K562 (cell line): ENCODE data around the gene FARP1. TPM values are rescaled to one million over a fixed set of nuclear protein-coding genes. Genes with fewer than 3 reads are reported as not detected.

Experiments
- ATAC-seq: fragments of 200-7000 bp; cut with Tn5 transposase; 3 replicates; pipeline ENCODE4 v1.9.1; 2020; ENCODE audit warnings: moderate library complexity
- BruUV-seq: library from RNA; stranded (reverse); fragments of 400-500 nt; replicated peaks from 2 replicates; lab custom pipeline; 2021; lab: Mats Ljungman, UMichigan
- CTCF ChIA-PET: fragments of 300-600 bp; formaldehyde crosslinking; extraction: SDS; loops from one replicate; lab custom pipeline; 2021; ENCODE audit warnings: low intra/inter-chr PET ratio; lab: Yijun Ruan, JAX
- POLR2A ChIA-PET: fragments of 300-600, 350-650 bp; sonication (Branson Sonifier 250); formaldehyde crosslinking; extraction: SDS; loops from one replicate; lab custom pipeline; 2021; ENCODE audit warnings: antibody characterized with exemption, inconsistent platforms; lab: Yijun Ruan, JAX
- DNase-seq, 4 experiments: peaks; one replicate each; pipeline versions ENCODE4 v3.0.0 to v3.0.0-alpha.2; 2011 to 2018; ENCODE audit warnings: low spot score in 3 of 4, mixed read lengths in 3 of 4; ENCODE audit errors: extremely low read depth in 1 of 4
- FAIRE-seq: peaks from 2 replicates; lab custom pipeline; 2011; peaks lifted over from hg19 to GRCh38; lab: Jason Lieb, UNC
- H2AFZ ChIP-seq: 2 replicates; pipeline ENCODE4 v1.6.0; 2011; ENCODE audit warnings: low read depth, low read length, control low read depth, inconsistent platforms
- H3K27ac ChIP-seq: fragments of 200-600 bp; 3 replicates; pipeline ENCODE4 v1.8.0; 2011; ENCODE audit warnings: low read depth, mild to moderate bottlenecking, control low read depth, inconsistent platforms, low read length, moderate library complexity, mixed read lengths; ENCODE audit errors: extremely low read depth
- H3K27me3 ChIP-seq, 2 experiments: fragments of 300-600 bp in 1 of 2; 2 replicates in 1 of 2; 3 replicates in 1 of 2; pipeline versions ENCODE4 v1.6.0 to v1.8.0; 2011; ENCODE audit warnings: inconsistent platforms in 2 of 2, low read length in 2 of 2, mild to moderate bottlenecking in 1 of 2, mixed read lengths in 1 of 2, moderate library complexity in 1 of 2; ENCODE audit not compliant: control insufficient read depth in 2 of 2, insufficient read depth in 2 of 2
- H3K36me3 ChIP-seq: fragments of 300-600 bp; 3 replicates; pipeline ENCODE4 v1.8.0; 2011; ENCODE audit warnings: mild to moderate bottlenecking, low read length, inconsistent platforms; ENCODE audit not compliant: control insufficient read depth, insufficient read depth
- H3K4me1 ChIP-seq, 2 experiments: fragments of 200-600 bp in 1 of 2; replicated peaks in 1 of 2; 2 replicates in 1 of 2; 3 replicates in 1 of 2; pipeline versions ENCODE4 v1.5.1 to v1.8.0; 2011; ENCODE audit warnings: inconsistent platforms in 2 of 2, low read length in 2 of 2, mild to moderate bottlenecking in 1 of 2, mixed read lengths in 1 of 2, moderate library complexity in 1 of 2; ENCODE audit not compliant: control insufficient read depth in 2 of 2, insufficient read depth in 2 of 2
- H3K4me2 ChIP-seq: 2 replicates; pipeline ENCODE4 v1.6.1; 2011; ENCODE audit warnings: low read length, control low read depth, inconsistent platforms, mixed read lengths; ENCODE audit not compliant: insufficient read depth
- H3K4me3 ChIP-seq: fragments of 200-600 bp; sonication (generic), shearing (Covaris generic); 2 replicates; pipeline ENCODE4 v1.5.1; 2016; ENCODE audit warnings: control low read depth, inconsistent platforms
- H3K79me2 ChIP-seq: fragments of 200-600 bp; 3 replicates; pipeline ENCODE4 v1.8.0; 2011; ENCODE audit warnings: low read length, inconsistent platforms; ENCODE audit not compliant: control insufficient read depth, insufficient read depth
- H3K9ac ChIP-seq, 2 experiments: 2 replicates each; pipeline versions ENCODE4 v1.6.0 to v1.6.1; 2011; ENCODE audit warnings: low read depth in 2 of 2, low read length in 2 of 2, control low read depth in 1 of 2, inconsistent platforms in 1 of 2, mild to moderate bottlenecking in 1 of 2, mixed read lengths in 1 of 2; ENCODE audit not compliant: insufficient read depth in 1 of 2
- H3K9me1 ChIP-seq: one replicate; pipeline ENCODE4 v1.6.0; 2011; ENCODE audit warnings: inconsistent platforms, mild to moderate bottlenecking, low read length, moderate library complexity; ENCODE audit not compliant: control insufficient read depth, insufficient read depth
- H3K9me3 ChIP-seq: replicated peaks from 2 replicates; pipeline ENCODE4 v1.5.1; 2011; ENCODE audit warnings: low read depth, low read length, inconsistent platforms; ENCODE audit not compliant: control insufficient read depth, insufficient read depth
- H4K20me1 ChIP-seq: replicated peaks from 2 replicates; pipeline ENCODE4 v1.6.1; 2011; ENCODE audit warnings: low read length, inconsistent platforms, mixed read lengths; ENCODE audit not compliant: control insufficient read depth, insufficient read depth
- BCLAF1 ChIP-seq, 2 experiments: fragments of 450-650 bp in 1 of 2; IDR thresholded peaks; 2 replicates each; pipeline ENCODE4 v1.6.1; 2011 to 2017; ENCODE audit warnings: low read depth in 2 of 2, antibody characterized with exemption in 1 of 2, borderline replicate concordance in 1 of 2, low read length in 1 of 2, mild to moderate bottlenecking in 1 of 2, mixed read lengths in 1 of 2; ENCODE audit not compliant: control insufficient read depth in 1 of 2
- CREB1 ChIP-seq, 2 experiments: sonication (generic) in 1 of 2; formaldehyde crosslinking in 1 of 2; IDR thresholded peaks; 2 replicates each; pipeline versions ENCODE4 v1.6.1 to v1.8.0; 2012 to 2022; ENCODE audit warnings: inconsistent platforms in 1 of 2, mild to moderate bottlenecking in 1 of 2, missing genetic modification reagents in 1 of 2, moderate library complexity in 1 of 2
- CTCF ChIP-seq, 3 experiments: IDR thresholded peaks in 2 of 3; conservative IDR thresholded peaks in 1 of 3; 2 replicates each; pipeline ENCODE4 v1.5.1; 2011 to 2012; ENCODE audit warnings: low read length in 3 of 3, mild to moderate bottlenecking in 3 of 3, control low read depth in 2 of 3, improper control_type of control experiment in 1 of 3, inconsistent platforms in 1 of 3, low read depth in 1 of 3, mixed read lengths in 1 of 3, moderate library complexity in 1 of 3; ENCODE audit not compliant: insufficient read depth in 2 of 3
- RAD21 ChIP-seq, 2 experiments: fragments of 250-450 bp in 1 of 2; fragments of 450-650 bp in 1 of 2; sonication (Bioruptor Pico) in 1 of 2; formaldehyde crosslinking in 1 of 2; IDR thresholded peaks in 1 of 2; conservative IDR thresholded peaks in 1 of 2; 2 replicates each; pipeline versions ENCODE4 v1.4.0 to v1.8.0; 2020 to 2022; ENCODE audit warnings: mild to moderate bottlenecking in 2 of 2, moderate library complexity in 1 of 2
- RB1 ChIP-seq: fragments of 450-650 bp; IDR thresholded peaks from 2 replicates; pipeline ENCODE4 v1.6.1; 2017; ENCODE audit warnings: low read depth, mild to moderate bottlenecking
- TGIF2 ChIP-seq: sonication (generic); formaldehyde crosslinking; IDR thresholded peaks from 2 replicates; pipeline ENCODE4 v1.8.1; 2022; ENCODE audit warnings: mild to moderate bottlenecking, missing genetic modification reagents, moderate library complexity
- ZNF140 ChIP-seq: fragments of 250-450 bp; sonication (Bioruptor Pico); IDR thresholded peaks from 2 replicates; pipeline ENCODE4 v1.8.0; 2021; ENCODE audit warnings: moderate library complexity, mild to moderate bottlenecking, inconsistent platforms
- WGBS: fragments of 100-300 bp; shearing (Covaris generic); methylation state at CpG from one replicate; pipeline ENCODE4 v1.1.6; 2016; ENCODE audit warnings: low coverage, mixed read lengths; ENCODE audit not compliant: insufficient coverage; ENCODE audit errors: missing lambda C conversion rate; 5-methylcytosine and 5-hydroxymethylcytosine counted together
- in situ Hi-C: fragments of 300-500 bp; cut with MboI; formaldehyde crosslinking; loops from 4 replicates; pipeline ENCODE4 v1.15.0; 2018; ENCODE audit warnings: inconsistent platforms, mixed read lengths
- intact Hi-C: fragments of 100-400 bp; cut with micrococcal nuclease; formaldehyde crosslinking; loops from 2 replicates; pipeline ENCODE4 v1.14.2; 2022
- polyA plus RNA-seq, 8 experiments: library from polyadenylated mRNA; depleted of rRNA in 4 of 8; stranded (reverse) in 5 of 8; unstranded in 3 of 8; fragments of >200 nt; fragmentation: Nextera tagmentation in 2 of 8; fragmentation: Illumina TruSeq in 1 of 8; extraction: Ambion mirVana in 2 of 8; extraction: Trizol in 1 of 8; gene quantifications; 2 replicates each; pipeline versions ENCODE4 v1.2.1 to v1.2.3, GENCODE V29; 2011 to 2014; ENCODE audit warnings: inconsistent platforms in 1 of 8, missing spikeins in 1 of 8
- total RNA-seq, 7 experiments: library from RNA; depleted of rRNA in 6 of 7; stranded (reverse); fragments of >200 nt in 6 of 7; fragmentation: Illumina TruSeq in 2 of 7; extraction: Trizol in 2 of 7; gene quantifications; 2 replicates each; pipeline versions ENCODE4 v1.2.1 to v1.2.3, GENCODE V29; 2011 to 2021; ENCODE audit warnings: low replicate concordance in 1 of 7

FARP1 gene
- total and polyA plus RNA-seq, 9 of the 15 experiments (the other 6 are each of a cell fraction or from before 2014, with no cell fraction given) = 0.03 to 0.29 (median 0.05) TPM; not detected in 3

GRCh38 chr13:98349731-98350305, 206.9 kb downstream of the FARP1 start:
- no peaks in the 10 kb centered on the region for H3K9me3 ChIP-seq
- H3K79me2 ChIP-seq = no peaks in the 10 kb centered on the region
- H3K27me3 ChIP-seq = peaks cover 2 to 7% of the 10 kb centered on the region in 2 experiments; a peak in 3 of 5 replicates
- intact Hi-C loops (no loop called here), in situ Hi-C loops (no loop called here)
- H3K4me2 ChIP-seq = no peak overlapping the region
- ATAC-seq = peak; percentile 91
- ChIA-PET CTCF (no interaction called here), POLR2A (no interaction called here)
- no TSS peak for BruUV-seq
- no peaks in the 10 kb centered on the region for H4K20me1 ChIP-seq
- H3K4me3 ChIP-seq = no peak overlapping the region
- H2AFZ ChIP-seq = no peak overlapping the region
- no peak for TF ChIP-seq ZNF140 (CRISPR knock-in tag)
- peak in 1 of 2 experiments; percentile 49; a peak in 2 of 4 replicates for TF ChIP-seq RAD21 (CRISPR knock-in tag; conservative IDR thresholded peaks at IDR 0.05 in 1 of 2, IDR thresholded peaks at IDR 0.05 in 1 of 2)
- no peak for TF ChIP-seq BCLAF1 (IDR thresholded peaks at IDR 0.05; ENCODE audit: borderline replicate concordance in 1 of 2, control insufficient read depth in 1 of 2, low read depth in 2 of 2, low read length in 1 of 2)
- no peak for TF ChIP-seq CREB1 (IDR thresholded peaks at IDR 0.05)
- TF ChIP-seq CREB1 (CRISPR knock-in tag; IDR thresholded peaks at IDR 0.05) = no peak
- no peak for TF ChIP-seq RB1
- peak; percentile 31 to 44 (median 36); a peak in 4 of 6 replicates for TF ChIP-seq CTCF (IDR thresholded peaks at IDR 0.05 in 2 of 3, conservative IDR thresholded peaks at IDR 0.05 in 1 of 3; ENCODE audit: insufficient read depth in 2 of 3, low read depth in 1 of 3, low read length in 3 of 3)
- TF ChIP-seq TGIF2 (CRISPR knock-in tag) = no peak
- H3K36me3 ChIP-seq = no peaks in the 10 kb centered on the region
- no peaks in the 10 kb centered on the region for H3K4me1 ChIP-seq
- peak in 2 of 4 experiments; percentile 12 to 24 for DNase-seq
- WGBS = 3% methylated on average over 11 of the region's 11 CpGs
- H3K9ac ChIP-seq = no peak overlapping the region
- FAIRE-seq = no peak
- no peak overlapping the region for H3K27ac ChIP-seq
- H3K9me1 ChIP-seq = no peaks in the 10 kb centered on the region
